Erythroblast (primary cell): ENCODE measurements around the gene TIMMDC1.

Source experiments
- DNase-seq, 2 experiments: peaks; one replicate each; lab custom pipeline; 2025; lab: John Stamatoyannopoulos, UW
- GATA1 ChIP-seq: IDR thresholded peaks from 2 replicates; pipeline ENCODE4 v1.6.1; 2011; ENCODE audit warnings: low read depth, mild to moderate bottlenecking, control low read depth, low read length, moderate library complexity
- POLR2A ChIP-seq: IDR thresholded peaks from 2 replicates; pipeline ENCODE4 v1.6.1; 2011; ENCODE audit warnings: mild to moderate bottlenecking, low read length

The TIMMDC1 gene

DNA sequence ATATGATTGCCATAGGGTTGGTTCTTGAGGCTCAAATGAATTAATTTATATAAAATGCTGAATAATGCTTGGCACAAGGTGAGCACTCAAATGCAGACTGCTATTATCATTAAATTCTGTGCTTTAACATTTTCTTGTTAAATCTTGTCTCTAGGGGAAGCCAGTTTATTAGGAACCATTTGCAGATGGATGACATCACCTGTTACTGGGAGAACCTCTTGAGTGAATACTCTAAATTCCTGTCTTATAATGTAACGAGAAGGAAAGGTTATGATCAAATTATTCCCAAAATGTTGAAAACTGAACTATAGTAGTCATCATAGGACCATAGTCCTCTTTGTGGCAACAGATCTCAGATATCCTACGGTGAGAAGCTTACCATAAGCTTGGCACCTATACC, 6.2 kb upstream of the TIMMDC1 start:
- no peak for DNase-seq

GRCh38 chr3:119492810-119493209, 5.5 kb upstream of the TIMMDC1 start:
- DNase-seq: no peak
- TF ChIP-seq POLR2A: no peak
- TF ChIP-seq GATA1: no peak

More for the DNA sequence above, 6.2 kb upstream of the TIMMDC1 start:
- TF ChIP-seq GATA1: no peak
- TF ChIP-seq POLR2A: no peak

DNA sequence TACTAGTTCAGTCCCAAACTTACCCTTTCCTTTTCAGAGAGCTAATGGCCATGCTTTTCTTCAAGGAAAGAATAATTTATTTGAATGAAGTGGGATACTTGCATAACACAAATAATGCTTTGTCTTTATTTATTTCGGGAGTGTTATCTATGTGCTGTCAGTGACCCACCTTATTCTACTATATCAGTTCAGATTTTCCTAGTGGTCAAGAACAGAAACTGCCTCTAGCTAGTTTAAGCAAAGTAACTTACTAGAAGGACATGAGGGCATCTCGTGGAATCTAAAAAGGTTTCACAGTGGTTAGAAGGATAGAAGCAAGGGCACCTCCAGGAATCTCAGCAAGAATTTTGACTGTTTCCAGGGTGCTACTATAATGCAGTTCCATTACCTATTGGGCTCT, 3.8 kb upstream of the TIMMDC1 start:
- TF ChIP-seq POLR2A: no peak
- no peak for TF ChIP-seq GATA1

GRCh38 chr3:119497820-119498185, 544 bp upstream of the TIMMDC1 start:
- DNase-seq: peak; percentile 52 to 61
- TF ChIP-seq GATA1: no peak
- TF ChIP-seq POLR2A: no peak

More for the DNA sequence above, 3.8 kb upstream of the TIMMDC1 start:
- DNase-seq: no peak

DNA sequence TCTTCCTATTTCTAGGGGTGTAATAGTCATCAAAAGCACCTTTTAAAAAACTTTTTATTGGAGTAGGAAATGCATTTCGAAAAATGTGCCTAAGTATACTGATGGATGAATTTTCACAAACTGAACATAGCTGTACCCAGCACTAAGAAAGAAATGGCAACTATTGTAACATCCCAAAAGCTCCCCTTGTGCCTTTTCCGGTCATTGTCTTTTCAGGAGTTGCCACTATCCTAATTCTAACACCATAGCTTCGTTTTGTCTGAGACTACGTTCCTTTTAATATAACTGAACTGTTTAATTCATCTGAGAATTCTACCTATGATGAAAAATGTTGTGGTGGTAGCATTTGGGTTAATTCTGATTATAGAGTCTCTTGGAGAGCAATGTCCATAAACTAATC, 1.9 kb downstream of the TIMMDC1 start:
- no peak for DNase-seq
- TF ChIP-seq GATA1: no peak
- no peak for TF ChIP-seq POLR2A

- TF ChIP-seq POLR2A: peak; percentile 45
- TF ChIP-seq GATA1: no peak
- peak; percentile 14 to 16 for DNase-seq
Observed at GRCh38 chr3:119500901-119501300, 2.6 kb downstream of the TIMMDC1 start.

GRCh38 chr3:119506631-119507030, 8.3 kb downstream of the TIMMDC1 start:
- DNase-seq: no peak
- TF ChIP-seq POLR2A (no peak), GATA1 (no peak)

- no peak for TF ChIP-seq GATA1
- DNase-seq: no peak
Observed at GRCh38 chr3:119507404-119507803, 9.1 kb downstream of the TIMMDC1 start.

- TF ChIP-seq GATA1 (no peak), POLR2A (no peak)
- peak; percentile 20 to 61 for DNase-seq
Observed at GRCh38 chr3:119508172-119508845, 10.0 kb downstream of the TIMMDC1 start.

DNA sequence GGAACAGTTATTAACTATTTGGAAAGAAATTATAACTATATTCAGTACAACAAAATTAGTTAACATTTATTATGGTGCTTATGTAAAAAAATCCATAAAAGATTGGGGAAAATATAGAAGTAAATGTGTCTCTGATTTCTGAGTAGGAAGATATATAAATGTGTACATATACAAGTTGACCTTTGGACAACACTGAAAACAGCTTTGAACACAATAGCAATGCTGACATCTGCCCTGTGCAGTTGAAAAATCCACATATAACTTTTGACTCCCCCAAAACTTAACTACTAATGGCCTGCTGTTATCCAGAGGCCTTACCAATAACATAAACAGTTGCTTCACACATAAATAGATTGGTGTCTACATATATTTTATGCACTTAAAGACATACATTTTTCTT, 12.3 kb downstream of the TIMMDC1 start:
- DNase-seq: no peak
- TF ChIP-seq POLR2A (no peak), GATA1 (no peak)

DNA sequence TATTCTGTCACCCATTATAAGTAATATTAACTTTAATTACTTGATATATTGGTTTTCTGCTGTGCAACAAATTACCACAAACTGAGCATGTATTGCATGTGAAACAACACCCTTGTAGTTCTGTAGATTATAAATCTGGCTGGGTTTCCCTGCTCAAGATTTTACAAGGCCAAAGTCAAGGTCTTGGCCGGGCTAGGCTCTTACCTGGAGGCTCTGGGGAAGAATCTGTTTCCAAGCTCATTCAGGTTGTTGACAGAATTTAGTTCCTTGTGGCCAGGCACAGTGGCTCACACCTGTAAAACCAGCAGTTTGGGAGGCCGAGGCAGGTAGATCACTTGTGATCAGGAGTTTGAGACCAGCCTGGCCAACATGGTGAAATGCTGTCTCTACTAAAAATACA, 16.3 kb downstream of the TIMMDC1 start:
- DNase-seq: no peak
- TF ChIP-seq POLR2A (no peak), GATA1 (no peak)

DNA sequence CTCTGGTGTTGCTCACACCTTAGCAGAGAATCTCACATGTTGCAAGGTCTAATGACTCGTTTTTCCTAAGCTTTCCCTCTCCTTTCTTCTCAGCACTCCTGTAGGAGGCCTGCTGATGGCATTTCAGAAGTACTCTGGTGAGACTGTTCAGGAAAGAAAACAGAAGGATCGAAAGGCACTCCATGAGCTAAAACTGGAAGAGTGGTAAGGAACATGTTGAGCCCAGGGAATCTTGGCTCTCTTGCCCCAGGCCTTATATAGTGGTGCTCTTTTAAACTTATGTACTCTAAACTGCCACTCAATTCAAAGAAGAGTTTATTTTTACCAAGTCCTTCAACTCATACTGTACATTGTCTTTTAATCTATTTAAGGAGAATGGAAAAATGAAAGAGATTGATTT, 18.8 kb downstream of the TIMMDC1 start:
- TF ChIP-seq GATA1 (no peak), POLR2A (no peak)

GRCh38 chr3:119518026-119518425, 19.7 kb downstream of the TIMMDC1 start:
- no peak for TF ChIP-seq GATA1
- no peak for TF ChIP-seq POLR2A
- DNase-seq: no peak

More for the DNA sequence above, 18.8 kb downstream of the TIMMDC1 start:
- DNase-seq: no peak

- no peak for DNase-seq
- TF ChIP-seq POLR2A (no peak), GATA1 (no peak)
Observed at GRCh38 chr3:119524931-119525662, 26.8 kb downstream of the TIMMDC1 start.

- DNase-seq: no peak
- TF ChIP-seq POLR2A: no peak
- no peak for TF ChIP-seq GATA1
Observed at GRCh38 chr3:119527714-119528113, 29.4 kb downstream of the TIMMDC1 start.
